Liver (tissue), 9 donors: ENCODE measurements around the gene PARK7. TPM values are rescaled to one million over a fixed set of nuclear protein-coding genes. Genes with fewer than 3 reads are reported as not detected.

Source experiments
- DNase-seq: peaks from one replicate; pipeline ENCODE4 v3.0.0-alpha.2; 2017; ENCODE audit warnings: low spot score
- H3K27ac ChIP-seq, 2 donors: one replicate each; pipeline ENCODE4 v1.7.0; 2013; ENCODE audit warnings: inconsistent platforms in 2 of 2, low read length in 2 of 2, control low read depth in 1 of 2, low read depth in 1 of 2, mild to moderate bottlenecking in 1 of 2
- H3K27me3 ChIP-seq, 4 donors: one replicate each; pipeline versions ENCODE4 v1.6.1 to v1.7.0; 2013; ENCODE audit warnings: low read length in 3 of 4, inconsistent platforms in 1 of 4, mild to moderate bottlenecking in 1 of 4, moderate library complexity in 1 of 4; ENCODE audit not compliant: control insufficient read depth in 4 of 4, insufficient read depth in 4 of 4
- H3K36me3 ChIP-seq, 4 donors: one replicate each; pipeline versions ENCODE4 v1.6.1 to v1.7.0; 2013; ENCODE audit warnings: low read length in 3 of 4, mild to moderate bottlenecking in 3 of 4, low read depth in 1 of 4, moderate library complexity in 1 of 4; ENCODE audit not compliant: control insufficient read depth in 4 of 4, insufficient read depth in 3 of 4
- H3K4me1 ChIP-seq, 4 donors: one replicate each; pipeline versions ENCODE4 v1.6.1 to v1.7.0; 2013; ENCODE audit warnings: low read length in 3 of 4, mild to moderate bottlenecking in 3 of 4, moderate library complexity in 1 of 4; ENCODE audit not compliant: control insufficient read depth in 4 of 4, insufficient read depth in 4 of 4
- H3K4me3 ChIP-seq, 3 donors: one replicate each; pipeline versions ENCODE4 v1.6.1 to v1.7.0; 2013; ENCODE audit warnings: low read length in 3 of 3, control low read depth in 1 of 3, low read depth in 1 of 3, mild to moderate bottlenecking in 1 of 3
- H3K9ac ChIP-seq, 2 donors: one replicate each; pipeline ENCODE4 v1.7.0; 2013; ENCODE audit warnings: low read length in 2 of 2, mild to moderate bottlenecking in 2 of 2, moderate library complexity in 2 of 2, control low read depth in 1 of 2, low read depth in 1 of 2
- H3K9me3 ChIP-seq, 4 donors: one replicate each; pipeline versions ENCODE4 v1.6.1 to v1.7.0; 2013; ENCODE audit warnings: low read length in 3 of 4; ENCODE audit not compliant: control insufficient read depth in 4 of 4
- CTCF ChIP-seq: fragments of 150-350 bp; IDR thresholded peaks from 2 replicates; pipeline ENCODE4 v1.5.1; 2017; ENCODE audit warnings: improper control_type of control experiment, low read depth, low read length; ENCODE audit not compliant: missing input control
- EGR1 ChIP-seq, 2 donors: IDR thresholded peaks; 2 replicates each; pipeline ENCODE4 v1.6.1; 2016 to 2018; ENCODE audit warnings: antibody characterized with exemption in 2 of 2, low read depth in 2 of 2
- FOXA1 ChIP-seq: IDR thresholded peaks from 2 replicates; pipeline ENCODE4 v1.6.1; 2016; ENCODE audit warnings: antibody characterized with exemption
- FOXA2 ChIP-seq: IDR thresholded peaks from 2 replicates; pipeline ENCODE4 v1.6.1; 2016; ENCODE audit warnings: antibody characterized with exemption
- HNF4A ChIP-seq, 2 donors: conservative IDR thresholded peaks; 2 replicates each; pipeline ENCODE4 v1.6.1; 2016; ENCODE audit warnings: antibody characterized with exemption in 2 of 2, mild to moderate bottlenecking in 2 of 2
- HNF4G ChIP-seq: IDR thresholded peaks from 2 replicates; pipeline ENCODE4 v1.6.1; 2016; ENCODE audit warnings: antibody characterized with exemption
- JUND ChIP-seq, 2 donors: IDR thresholded peaks; 2 replicates each; pipeline ENCODE4 v1.6.1; 2016; ENCODE audit warnings: antibody characterized with exemption in 2 of 2
- NR2F2 ChIP-seq: IDR thresholded peaks from 2 replicates; pipeline ENCODE4 v1.6.1; 2016; ENCODE audit warnings: antibody characterized with exemption
- RAD21 ChIP-seq, 2 donors: IDR thresholded peaks; 2 replicates each; pipeline ENCODE4 v1.6.1; 2016; ENCODE audit warnings: antibody characterized with exemption in 2 of 2, mild to moderate bottlenecking in 2 of 2
- REST ChIP-seq: IDR thresholded peaks from 2 replicates; pipeline ENCODE4 v1.6.1; 2016; ENCODE audit warnings: antibody characterized with exemption, mild to moderate bottlenecking
- RXRA ChIP-seq, 2 donors: IDR thresholded peaks; 2 replicates each; pipeline ENCODE4 v1.6.1; 2017 to 2018; ENCODE audit warnings: antibody characterized with exemption in 2 of 2, mild to moderate bottlenecking in 1 of 2
- YY1 ChIP-seq: IDR thresholded peaks from 2 replicates; pipeline ENCODE4 v1.6.1; 2016; ENCODE audit warnings: antibody characterized with exemption, mild to moderate bottlenecking
- ZBTB33 ChIP-seq: IDR thresholded peaks from 2 replicates; pipeline ENCODE4 v1.6.1; 2016; ENCODE audit warnings: antibody characterized with exemption
- WGBS: extraction: QIAGEN DNeasy Blood & Tissue Kit; methylation state at CpG from one replicate; pipeline ENCODE4 v1.1.7; 2013; 5-methylcytosine and 5-hydroxymethylcytosine counted together
- polyA plus RNA-seq, 2 donors: library from polyadenylated mRNA; stranded (reverse) in 1 of 2; unstranded in 1 of 2; fragments of 200-250 nt in 1 of 2; fragments of >200 nt in 1 of 2; fragmentation: Nextera tagmentation in 1 of 2; extraction: Ambion mirVana in 1 of 2; gene quantifications; one replicate each; pipeline versions ENCODE4 v1.2.1 to v1.2.3, GENCODE V29; 2013 to 2015
- total RNA-seq, 2 donors: library from RNA; depleted of rRNA; stranded (reverse); fragments of >200 nt; gene quantifications; one replicate each; pipeline ENCODE4 v1.2.3, GENCODE V29; 2014
- donor health status: healthy.
- donor health status: healthy.
- donor health status: healthy.
- donor health status: healthy.
- donor health status: healthy.

Gene PARK7
- total and polyA plus RNA-seq, 4 donors: 107 to 297 (median 181) TPM

GRCh38 chr1:8031176-8031785 lies 69.8 kb downstream of the PARK7 start:
- H3K36me3 ChIP-seq: no peaks in the 10 kb centered on the region
- TF ChIP-seq CTCF (peak; percentile 59), RXRA (IDR thresholded peaks at IDR 0.05) (no peak), RAD21 (IDR thresholded peaks at IDR 0.05) (peak; percentile 86 to 89), JUND (IDR thresholded peaks at IDR 0.05) (no peak), EGR1 (IDR thresholded peaks at IDR 0.05; ENCODE audit: low read depth in 2 of 2) (no peak), HNF4A (conservative IDR thresholded peaks at IDR 0.05) (peak in 1 of 2 donors; percentile 12)
- H3K27me3 ChIP-seq: no peaks in the 10 kb centered on the region
- no peak overlapping the region for H3K27ac ChIP-seq
- no peaks in the 10 kb centered on the region for H3K9me3 ChIP-seq
- peaks cover 2 to 17% (median 10%) of the 10 kb centered on the region in 4 donors for H3K4me1 ChIP-seq
- 78% methylated on average over 9 of the region's 9 CpGs for WGBS
- no peak for DNase-seq
- peak overlapping the region in 1 of 2 donors; percentile 54 for H3K9ac ChIP-seq
- H3K4me3 ChIP-seq: no peak overlapping the region

GRCh38 chr1:8032366-8032910 lies 70.9 kb downstream of the PARK7 start:
- no peaks in the 10 kb centered on the region for H3K9me3 ChIP-seq
- no peak for DNase-seq
- no peaks in the 10 kb centered on the region for H3K36me3 ChIP-seq
- no peak overlapping the region for H3K27ac ChIP-seq
- H3K4me1 ChIP-seq: peaks cover 2 to 13% (median 10%) of the 10 kb centered on the region in 4 donors
- no peak overlapping the region for H3K9ac ChIP-seq
- WGBS: 96% methylated on average over 3 of the region's 3 CpGs
- no peaks in the 10 kb centered on the region for H3K27me3 ChIP-seq
- no peak for TF ChIP-seq HNF4G
- TF ChIP-seq HNF4A (conservative IDR thresholded peaks at IDR 0.05): no peak
- no peak for TF ChIP-seq ZBTB33
- no peak for TF ChIP-seq FOXA1
- no peak for TF ChIP-seq REST
- TF ChIP-seq NR2F2: no peak
- no peak for TF ChIP-seq CTCF
- TF ChIP-seq YY1: no peak
- TF ChIP-seq FOXA2: no peak
- no peak overlapping the region for H3K4me3 ChIP-seq
